CD4-positive, alpha-beta T cell treated with Interleukin-17A for 1 hour (primary cell): Measurements from ENCODE around the gene ANKLE1.
A peak's percentile ranks its signal among the peaks of the same experiment; 100 is the strongest.

Source experiments
- DNase-seq: peaks from one replicate; pipeline ENCODE4 v3.0.0-alpha.2; 2020

The ANKLE1 gene

DNA sequence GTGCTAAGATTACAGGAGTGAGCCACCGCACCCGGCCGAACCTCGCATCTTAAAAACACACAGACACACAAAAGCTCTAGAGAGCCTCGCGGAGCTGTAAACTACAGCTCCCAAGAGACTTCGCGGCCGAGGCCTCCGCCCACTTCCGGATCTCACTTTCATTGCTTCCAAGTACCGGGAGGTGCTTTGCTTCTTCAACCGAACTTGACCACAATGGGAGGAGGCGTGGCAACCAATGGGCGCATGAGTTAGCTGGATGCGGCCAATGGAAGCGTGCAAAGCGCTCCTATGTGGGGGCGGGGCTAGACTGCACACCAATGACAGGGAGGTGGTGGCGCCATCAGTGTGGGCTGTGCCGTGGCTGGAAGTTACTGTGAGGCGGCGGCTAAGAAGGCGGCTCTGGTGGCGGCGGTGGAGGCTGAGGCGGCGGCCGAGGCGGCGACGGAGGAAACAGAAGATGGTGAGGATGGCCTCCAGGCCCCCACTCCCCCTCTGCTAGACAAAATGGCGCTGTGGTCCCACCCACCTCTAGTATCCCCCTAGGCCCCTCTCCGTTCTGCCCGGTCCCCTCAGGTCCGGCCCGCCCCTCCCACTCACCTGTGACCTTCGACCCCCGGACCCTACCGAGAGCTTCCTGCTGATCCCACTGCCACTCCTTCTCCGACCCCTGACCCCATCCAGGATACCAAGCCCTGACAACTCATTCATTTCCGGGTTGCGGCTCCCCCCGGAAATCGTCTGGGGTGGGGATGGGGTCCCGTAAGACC lies 27.7 kb downstream of the ANKLE1 start, which contains the start of gene DDA1:
DDA1 (plus strand) TSS at position 366 of the 767 bp plus-strand sequence; CDS start at position 458, 92 bp downstream.
- peak; percentile 100 for DNase-seq

DNA sequence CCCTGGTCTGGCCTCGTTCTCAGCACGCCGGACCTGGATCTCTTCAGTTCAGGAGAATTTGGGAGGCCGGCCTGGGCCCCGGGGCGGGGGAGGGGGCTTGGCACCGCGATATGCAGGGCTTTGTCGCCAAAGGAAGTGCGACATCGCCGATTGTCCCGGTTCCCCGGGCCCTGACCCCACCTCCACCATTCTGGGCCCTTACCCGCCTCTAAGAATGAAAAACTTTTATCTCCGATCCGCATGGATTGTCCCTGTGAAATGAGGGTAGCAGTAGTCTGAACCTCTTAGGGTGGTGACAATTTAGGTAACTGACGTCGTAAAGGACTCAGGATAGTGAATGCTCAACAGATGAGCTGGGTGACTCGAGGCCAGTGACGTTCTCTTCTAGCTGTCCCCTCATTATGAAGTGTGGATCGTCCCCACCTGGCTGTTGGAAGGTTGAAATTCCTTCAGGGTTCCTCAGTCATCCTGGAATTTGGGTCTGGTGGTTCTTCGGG lies 28.3 kb downstream of the ANKLE1 start:
- no peak for DNase-seq

- DNase-seq, result no peak
These were observed 29.9 kb downstream of the ANKLE1 start for GRCh38 chr19:17311455-17312188.

DNA sequence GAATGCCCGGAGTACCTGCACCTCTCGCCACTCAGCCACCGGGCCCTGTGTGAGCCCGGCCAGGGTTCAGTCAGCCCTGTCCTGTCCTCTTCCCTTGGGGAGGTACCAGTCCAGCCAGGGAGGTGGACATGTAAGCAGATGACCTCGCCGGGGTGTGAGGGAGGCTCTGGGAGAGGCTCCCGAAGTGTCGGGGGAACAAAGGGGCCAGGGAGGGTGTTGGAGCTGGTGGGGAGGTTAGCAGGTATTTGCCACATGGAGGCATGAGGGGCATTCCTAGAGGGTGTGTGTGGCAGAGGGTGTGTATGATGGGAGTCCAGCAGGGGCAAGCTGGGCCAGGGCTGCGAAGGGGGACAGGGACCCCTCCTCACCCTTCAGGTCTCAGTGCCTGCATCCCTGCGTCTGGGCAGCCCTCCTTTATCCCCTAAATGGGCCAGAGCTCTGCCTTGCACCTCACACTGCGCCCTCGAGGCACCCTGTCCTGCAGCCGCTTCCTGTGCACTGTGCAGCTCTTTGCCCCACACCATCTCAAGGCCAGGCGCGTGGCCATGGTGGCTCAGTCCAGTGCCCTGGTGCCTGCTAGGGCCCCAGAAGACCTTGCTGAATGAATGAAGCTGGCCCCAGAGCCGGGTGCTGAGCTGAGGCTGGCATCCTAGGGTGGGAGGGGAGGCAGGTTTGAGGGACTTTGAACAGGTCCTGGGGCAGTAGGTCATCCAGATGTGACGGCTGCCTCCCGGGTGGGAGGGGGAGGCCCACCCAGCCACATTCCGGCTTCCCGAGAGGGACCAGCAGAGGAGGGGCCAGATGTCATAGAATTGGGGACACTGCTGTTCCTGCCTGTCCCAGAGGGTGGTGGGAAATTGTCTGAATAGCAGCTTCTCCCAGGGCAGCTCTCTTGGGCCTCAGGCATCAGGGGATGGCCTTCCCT lies 30.8 kb downstream of the ANKLE1 start:
- DNase-seq, result no peak

DNA sequence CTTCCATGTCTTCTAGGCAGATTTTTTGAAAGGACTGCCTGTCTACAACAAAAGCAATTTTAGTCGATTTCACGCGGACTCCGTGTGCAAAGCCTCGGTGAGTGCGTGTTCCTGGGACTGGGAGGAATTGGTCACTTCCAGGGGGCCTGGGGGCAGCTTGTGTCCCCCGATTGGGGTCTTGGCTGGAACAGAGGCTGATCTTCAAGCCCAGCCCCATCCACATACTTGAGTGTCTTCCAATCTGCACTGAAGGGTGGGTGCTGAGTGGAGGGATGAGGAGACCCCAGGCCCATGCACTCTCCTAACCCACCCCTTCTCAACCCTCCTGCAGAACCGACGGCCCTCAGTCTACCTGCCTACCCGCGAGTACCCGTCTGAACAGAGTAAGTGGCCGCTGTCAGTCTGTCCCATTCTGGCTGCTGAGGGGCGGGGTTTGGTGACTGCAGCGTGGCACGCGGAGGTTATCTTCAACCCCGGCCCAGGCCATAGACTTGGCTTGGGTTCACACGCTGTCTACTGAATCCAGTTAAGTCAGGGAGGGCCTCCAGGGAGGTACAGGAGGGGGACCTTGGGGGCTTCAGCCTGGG lies 32.4 kb downstream of the ANKLE1 start:
- no peak for DNase-seq

GRCh38 chr19:17318966-17319365 lies 37.3 kb downstream of the ANKLE1 start:
- no peak for DNase-seq

DNA sequence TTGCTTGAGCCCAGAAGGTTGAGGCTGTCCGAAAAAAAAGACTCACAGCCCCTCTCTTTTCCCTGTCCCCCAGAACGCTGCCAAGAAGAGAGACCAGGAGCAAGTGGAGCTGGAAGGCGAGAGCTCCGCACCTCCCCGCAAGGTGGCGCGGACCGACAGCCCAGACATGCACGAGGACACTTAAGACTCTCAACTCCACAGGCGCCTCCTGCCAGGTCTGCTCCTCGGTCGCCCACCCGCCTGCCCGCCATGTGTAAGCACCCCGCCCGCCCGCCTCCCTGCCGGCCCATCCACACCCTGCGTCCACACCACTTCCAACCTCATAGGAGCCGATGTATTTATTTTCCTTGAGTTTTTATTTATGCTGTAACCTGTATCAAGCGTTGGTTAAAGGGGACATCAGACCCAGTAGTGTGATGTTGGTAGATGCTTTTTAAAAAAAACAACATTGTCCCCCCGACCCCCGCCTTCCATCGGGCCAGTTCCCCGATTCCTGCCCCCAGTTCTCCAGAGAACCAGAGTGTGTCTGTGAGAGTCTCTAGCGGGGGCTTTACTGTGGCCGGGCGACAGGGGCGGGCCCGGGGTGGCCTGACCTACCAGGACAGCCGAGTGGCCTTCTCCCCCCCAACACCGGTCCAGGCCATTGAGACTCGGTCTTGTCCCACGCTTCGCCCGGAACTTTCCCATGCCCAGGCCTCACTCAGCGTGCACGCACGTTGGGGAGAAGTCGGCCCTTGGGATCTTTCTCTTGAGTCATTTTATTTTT lies 38.0 kb downstream of the ANKLE1 start:
- DNase-seq, result no peak

DNA sequence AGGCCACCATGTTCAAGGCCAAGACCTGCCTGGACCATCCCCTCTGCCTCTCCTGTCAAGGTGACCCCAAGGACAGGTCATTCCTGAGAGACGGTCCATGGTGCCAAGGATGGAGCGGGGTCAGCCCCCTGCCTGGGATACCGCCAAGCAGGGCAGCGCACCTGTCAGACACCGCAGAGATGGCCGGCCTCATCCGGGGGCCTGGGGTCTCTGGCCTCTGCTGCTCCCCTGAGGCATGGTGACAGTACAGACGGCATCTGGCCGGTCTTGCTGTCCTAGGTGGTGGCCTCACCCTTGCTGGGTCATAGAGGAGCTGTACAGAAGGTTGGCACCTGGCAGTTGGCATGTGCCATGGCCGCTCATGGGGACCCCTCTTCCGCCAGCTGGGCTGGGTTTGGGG lies 38.7 kb downstream of the ANKLE1 start:
- DNase-seq, result no peak

GRCh38 chr19:17321655-17322489 lies 40.2 kb downstream of the ANKLE1 start:
- no peak for DNase-seq

DNA sequence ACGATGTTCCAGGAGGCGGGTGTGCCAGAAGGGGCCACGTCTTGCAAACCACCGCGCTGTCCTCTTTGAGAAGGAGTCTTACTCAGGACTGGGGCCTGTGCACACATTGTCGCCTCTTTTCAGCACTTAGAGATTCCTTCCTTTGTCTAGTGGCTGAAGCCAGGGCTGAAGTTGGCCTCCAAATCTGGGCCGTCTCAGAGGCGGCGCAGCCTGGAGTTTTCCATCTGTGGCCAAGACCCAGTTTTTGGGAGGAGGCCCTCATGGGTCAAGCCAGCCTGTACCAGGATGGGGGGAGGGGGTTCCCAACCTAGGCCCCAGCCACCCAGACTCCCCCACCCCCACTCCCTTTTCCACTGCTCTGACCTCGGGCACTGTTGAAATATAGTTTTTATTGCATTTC lies 41.2 kb downstream of the ANKLE1 start:
- DNase-seq, result no peak

- no peak for DNase-seq
These were observed 41.7 kb downstream of the ANKLE1 start for GRCh38 chr19:17323300-17323963.

- no peak for DNase-seq
These were observed 42.2 kb downstream of the ANKLE1 start for GRCh38 chr19:17323964-17324332.

DNA sequence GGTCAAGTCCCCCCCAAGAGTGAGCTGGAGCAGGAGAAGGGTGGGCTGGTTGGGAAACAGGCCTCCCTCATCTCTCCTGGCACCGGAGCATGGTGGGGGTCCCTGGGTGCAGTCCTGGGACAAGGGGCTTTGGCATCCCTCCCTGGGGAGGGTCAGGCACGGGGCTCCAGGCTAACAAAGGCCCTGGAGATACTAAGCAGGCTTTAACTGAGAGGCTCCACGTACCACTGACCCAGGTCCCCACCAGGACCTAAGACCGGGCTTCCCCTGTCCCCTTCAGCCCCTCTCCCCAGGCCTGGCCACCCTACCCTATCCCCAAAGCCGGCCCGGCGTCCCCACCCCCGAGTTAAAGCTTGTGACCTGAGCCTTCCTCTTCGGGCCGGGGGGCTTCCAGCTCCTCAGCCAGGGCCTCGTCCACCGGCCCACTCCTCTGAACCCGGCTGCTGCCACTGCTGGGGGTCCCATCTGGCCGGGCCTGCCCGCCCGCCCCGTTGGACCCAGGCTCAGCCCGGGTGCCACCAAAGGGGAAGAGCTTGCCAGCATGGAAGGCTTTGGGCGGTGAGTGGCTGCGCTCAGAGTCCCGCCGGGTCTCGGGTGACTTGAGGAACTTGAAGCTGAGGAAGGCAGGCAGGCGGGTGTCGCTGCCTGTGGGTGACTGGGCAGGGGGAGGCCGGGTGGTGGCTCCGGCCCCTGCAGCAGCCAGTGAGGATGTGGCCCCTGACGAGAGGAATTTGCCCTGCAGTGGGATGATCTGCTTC lies 42.8 kb downstream of the ANKLE1 start:
- DNase-seq, result no peak

DNA sequence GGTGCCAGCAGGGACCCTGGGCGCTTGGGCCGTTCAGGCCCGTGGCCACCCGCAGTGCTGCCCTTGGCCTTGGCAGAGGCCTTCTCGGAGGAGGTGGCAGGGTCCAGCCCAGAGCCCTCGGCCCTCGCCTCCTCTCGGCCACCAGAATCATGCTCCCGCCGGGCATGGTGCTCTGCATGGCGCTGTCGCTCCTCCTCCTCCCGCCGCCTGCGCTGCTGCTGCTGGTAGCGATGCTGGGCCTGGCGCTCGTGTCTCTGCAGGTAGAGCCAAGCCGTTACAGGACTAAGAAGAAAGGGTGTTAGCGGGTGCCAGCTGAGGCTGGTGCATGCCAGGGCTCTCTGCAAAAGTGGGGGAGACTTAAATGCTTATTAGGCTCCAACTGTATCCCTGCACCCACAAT lies 43.4 kb downstream of the ANKLE1 start:
- no peak for DNase-seq

DNA sequence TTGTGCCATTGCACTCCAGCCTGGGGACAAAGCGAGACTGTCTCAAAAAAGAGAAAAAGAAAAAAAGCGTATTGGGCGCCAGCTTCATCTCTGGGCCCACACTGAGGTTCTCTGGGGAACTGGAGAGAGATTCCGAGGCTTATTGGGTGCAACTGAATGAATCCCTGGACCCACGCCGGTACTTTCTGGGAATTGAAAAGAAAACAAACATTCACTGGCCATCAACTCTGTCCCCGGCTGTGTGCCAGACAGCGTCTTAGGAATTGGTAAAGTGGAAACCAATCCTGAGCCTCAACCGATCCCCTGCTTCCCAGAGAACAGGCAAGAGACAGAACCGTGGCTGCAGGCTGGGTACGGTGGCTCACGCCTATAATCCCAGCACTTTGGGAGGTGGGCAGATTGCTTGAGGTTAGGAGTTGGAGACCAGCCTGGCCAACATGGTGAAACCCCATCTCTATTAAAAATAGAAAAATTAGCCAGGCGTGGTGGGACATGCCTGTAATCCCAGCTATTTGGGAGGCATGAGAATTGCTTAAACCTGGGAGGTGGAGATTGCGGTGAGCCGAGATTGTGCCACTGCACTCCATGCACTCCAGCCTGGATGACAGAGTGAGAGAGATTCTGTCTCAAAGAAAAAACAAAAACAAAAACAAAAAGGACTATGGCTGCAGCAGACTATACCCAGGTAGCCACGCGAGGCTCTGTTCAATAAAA lies 44.3 kb downstream of the ANKLE1 start:
- no peak for DNase-seq

DNA sequence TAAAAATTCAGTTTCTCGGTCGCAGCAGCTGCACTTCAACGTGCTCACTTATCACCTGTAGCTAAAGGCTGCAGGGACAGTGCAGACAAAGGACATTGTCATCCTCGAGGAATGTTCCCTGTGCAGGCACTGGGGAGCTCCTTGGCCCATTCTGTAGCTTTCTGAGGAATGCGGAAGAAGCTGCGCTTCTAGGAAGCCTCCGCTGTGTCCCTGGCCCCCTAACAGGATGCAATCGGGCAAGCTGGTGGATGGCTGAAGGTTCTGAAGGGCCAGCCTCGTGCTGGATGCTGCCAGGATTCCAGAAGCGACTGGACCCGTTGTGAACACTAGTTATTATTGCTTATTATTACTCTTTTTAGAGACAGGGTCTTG lies 44.9 kb downstream of the ANKLE1 start:
- DNase-seq, result no peak

DNA sequence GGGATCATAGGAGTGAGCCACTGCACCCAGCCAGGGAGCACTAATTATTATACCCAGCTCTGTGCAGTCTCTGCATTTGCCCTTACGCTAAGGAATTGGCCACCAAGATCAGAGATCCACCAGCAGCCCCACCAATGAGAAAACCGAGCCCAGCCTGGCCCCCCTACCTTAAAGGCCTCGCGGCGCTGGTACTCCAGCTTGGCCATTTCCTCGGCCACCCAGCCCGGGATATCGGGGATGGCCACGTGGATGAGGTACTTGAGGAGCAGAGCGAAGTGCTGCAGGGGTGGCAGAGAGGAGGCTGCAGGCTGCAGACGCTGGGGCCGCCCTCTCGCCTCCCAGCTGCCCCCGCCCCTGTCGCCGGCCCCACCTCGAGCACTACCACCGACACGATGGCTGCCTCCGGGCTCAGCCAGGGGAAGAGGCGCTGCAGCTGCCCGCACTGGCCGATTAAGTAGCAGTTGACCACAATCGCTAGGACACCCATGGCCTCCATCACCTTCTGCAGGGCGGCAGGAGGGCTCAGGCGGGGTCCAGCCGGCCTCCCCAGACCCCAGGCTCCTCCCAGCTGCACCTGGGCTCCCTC lies 45.5 kb downstream of the ANKLE1 start:
- no peak for DNase-seq
